PFSK-1 (cell line): Measurements from ENCODE around the gene BCAS3.

Experiments
- FOXP2 ChIP-seq: optimal IDR thresholded peaks from 2 replicates; pipeline ENCODE3; 2011; ENCODE audit warnings: borderline replicate concordance, control low read depth, inconsistent platforms; ENCODE audit not compliant: insufficient read depth; ENCODE audit errors: extremely low read length, extremely low read depth
- POLR2AphosphoS5 ChIP-seq: IDR thresholded peaks from 2 replicates; pipeline ENCODE4 v1.6.1; 2012; ENCODE audit warnings: low read depth, mild to moderate bottlenecking, control low read depth, low read length, moderate library complexity
- REST ChIP-seq, 2 experiments: IDR thresholded peaks; 2 replicates each; pipeline versions ENCODE4 v1.6.1 to v1.8.0; 2011 to 2012; ENCODE audit warnings: low read depth in 2 of 2, low read length in 2 of 2, control low read depth in 1 of 2, inconsistent platforms in 1 of 2, mild to moderate bottlenecking in 1 of 2, moderate library complexity in 1 of 2; ENCODE audit not compliant: insufficient read depth in 1 of 2
- SIN3A ChIP-seq: IDR thresholded peaks from 2 replicates; pipeline ENCODE4 v1.6.1; 2012; ENCODE audit warnings: mild to moderate bottlenecking, low read length, moderate library complexity, borderline replicate concordance; ENCODE audit not compliant: insufficient read depth
- TAF1 ChIP-seq: IDR thresholded peaks from 2 replicates; pipeline ENCODE4 v1.6.1; 2012; ENCODE audit warnings: low read length, control low read depth, borderline replicate concordance; ENCODE audit not compliant: insufficient read depth

The BCAS3 gene

GRCh38 chr17:60901806-60902205 is 224.2 kb downstream of the BCAS3 start:
- no peak for TF ChIP-seq REST (IDR thresholded peaks at IDR 0.05; ENCODE audit: insufficient read depth in 1 of 2, low read depth in 2 of 2, low read length in 2 of 2)
- TF ChIP-seq POLR2AphosphoS5: no peak
- no peak for TF ChIP-seq SIN3A
- TF ChIP-seq FOXP2: no peak
- no peak for TF ChIP-seq TAF1

GRCh38 chr17:60902399-60902798 is 224.7 kb downstream of the BCAS3 start:
- no peak for TF ChIP-seq TAF1
- no peak for TF ChIP-seq REST (IDR thresholded peaks at IDR 0.05; ENCODE audit: insufficient read depth in 1 of 2, low read depth in 2 of 2, low read length in 2 of 2)
- TF ChIP-seq POLR2AphosphoS5: no peak
- TF ChIP-seq FOXP2: no peak
- TF ChIP-seq SIN3A: no peak

- TF ChIP-seq POLR2AphosphoS5 (no peak), TAF1 (no peak), SIN3A (no peak), REST (IDR thresholded peaks at IDR 0.05; ENCODE audit: insufficient read depth in 1 of 2, low read depth in 2 of 2, low read length in 2 of 2) (no peak), FOXP2 (no peak)
These were observed 226.9 kb downstream of the BCAS3 start for GRCh38 chr17:60904582-60904981.

- TF ChIP-seq FOXP2: no peak
- TF ChIP-seq SIN3A: no peak
- TF ChIP-seq POLR2AphosphoS5: no peak
- TF ChIP-seq REST (IDR thresholded peaks at IDR 0.05; ENCODE audit: insufficient read depth in 1 of 2, low read depth in 2 of 2, low read length in 2 of 2): no peak
- TF ChIP-seq TAF1: no peak
These were observed 228.1 kb downstream of the BCAS3 start for GRCh38 chr17:60905709-60906108.

GRCh38 chr17:60908324-60908723 is 230.7 kb downstream of the BCAS3 start:
- no peak for TF ChIP-seq REST (IDR thresholded peaks at IDR 0.05; ENCODE audit: insufficient read depth in 1 of 2, low read depth in 2 of 2, low read length in 2 of 2)
- no peak for TF ChIP-seq TAF1
- no peak for TF ChIP-seq FOXP2
- TF ChIP-seq POLR2AphosphoS5: no peak
- no peak for TF ChIP-seq SIN3A
